ENCODE data around the gene TMEM231.
"Not testable (repeated sequence)": the region's sequence is repeated elsewhere in the genome, so short reads cannot be mapped to it uniquely, and the experiment has no call there.

The TMEM231 gene

DNA sequence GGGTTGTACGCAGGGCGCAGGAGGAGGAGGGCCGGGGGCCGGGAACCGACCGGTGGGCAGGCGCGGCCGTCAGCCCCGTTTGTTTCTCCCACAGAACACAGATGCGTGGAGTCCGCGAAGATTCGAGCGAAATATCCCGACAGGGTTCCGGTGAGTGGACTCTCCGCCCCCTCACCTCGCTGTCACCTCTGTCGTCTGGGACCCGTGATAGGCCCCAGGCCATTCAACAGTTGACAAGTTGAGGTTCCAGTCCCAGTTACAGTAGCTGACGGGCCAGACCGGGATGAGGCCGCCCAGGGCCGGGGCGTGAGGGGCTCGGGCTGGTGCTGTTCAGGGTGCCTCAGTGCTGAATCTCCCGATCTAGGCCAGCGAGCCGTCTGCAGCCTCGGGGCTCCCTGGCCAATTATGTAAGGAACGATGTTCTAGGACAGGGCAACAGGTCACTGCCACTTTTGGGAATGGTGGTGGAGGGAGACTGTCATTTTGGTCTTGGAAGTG is 10.8 kb upstream of the TMEM231 start:
- no peak for DNase-seq (ENCODE audit: low read depth in 2 of 2)

DNA sequence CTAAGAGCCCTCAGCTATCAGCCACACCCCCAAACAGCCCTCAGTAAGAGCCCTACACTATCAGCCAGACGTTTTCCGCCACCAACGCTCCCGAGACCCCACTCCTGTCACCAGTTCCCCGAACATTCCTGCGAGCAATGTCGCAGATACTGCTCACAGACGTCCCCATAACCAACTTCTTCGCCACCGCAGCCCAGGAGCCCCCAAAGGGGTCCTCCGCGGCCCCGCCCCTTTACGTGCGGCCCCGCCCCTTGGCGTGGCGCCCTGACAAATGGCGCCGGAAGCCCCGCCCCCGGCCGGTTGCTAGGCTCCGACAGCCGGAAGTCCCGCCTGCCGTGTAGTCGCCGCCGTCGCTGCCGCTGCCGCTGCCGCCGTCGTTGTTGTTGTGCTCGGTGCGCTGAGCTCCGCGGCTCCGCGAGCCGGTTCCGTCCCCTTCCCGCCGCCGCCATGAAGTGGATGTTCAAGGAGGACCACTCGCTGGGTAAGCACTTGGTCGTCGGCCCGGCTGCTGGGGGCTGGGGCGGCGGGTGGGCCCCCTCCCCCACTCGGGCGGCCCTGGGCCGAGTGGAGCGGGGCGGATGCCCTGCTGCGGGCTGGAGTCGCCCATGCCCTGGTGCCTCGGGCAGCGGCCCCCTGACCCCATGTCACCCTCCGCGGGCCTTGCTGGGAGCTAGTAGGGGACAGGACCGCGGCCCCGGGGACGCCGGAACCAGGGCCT is 10.1 kb upstream of the TMEM231 start, which contains the start of gene GABARAPL2:
Gene GABARAPL2 (plus strand): TSS at position 340 of the 718 bp plus-strand sequence. CDS start 108 bp downstream, at position 448.
- peak; percentile 87 to 89 for DNase-seq (ENCODE audit: low read depth in 2 of 2)

DNA sequence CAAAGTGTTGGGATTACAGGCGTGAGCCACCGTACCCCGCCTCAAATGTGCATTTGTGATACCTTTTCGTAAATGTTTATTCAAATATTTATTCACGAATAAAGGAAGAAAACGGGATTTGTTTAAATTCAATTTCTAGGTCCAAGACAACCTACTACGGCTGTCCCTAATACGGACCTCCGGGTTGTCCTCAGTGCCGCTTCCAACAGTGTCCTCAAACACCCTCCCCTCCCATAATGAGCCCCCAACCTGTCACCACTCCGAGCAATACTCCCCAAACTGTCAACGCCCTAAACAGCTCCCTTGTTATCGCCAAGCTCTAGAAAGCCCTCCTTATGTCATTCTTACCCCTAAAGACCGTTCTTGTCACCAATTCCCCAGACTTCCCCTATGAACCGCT is 9.6 kb upstream of the TMEM231 start:
- DNase-seq (ENCODE audit: low read depth in 2 of 2): no peak

DNA sequence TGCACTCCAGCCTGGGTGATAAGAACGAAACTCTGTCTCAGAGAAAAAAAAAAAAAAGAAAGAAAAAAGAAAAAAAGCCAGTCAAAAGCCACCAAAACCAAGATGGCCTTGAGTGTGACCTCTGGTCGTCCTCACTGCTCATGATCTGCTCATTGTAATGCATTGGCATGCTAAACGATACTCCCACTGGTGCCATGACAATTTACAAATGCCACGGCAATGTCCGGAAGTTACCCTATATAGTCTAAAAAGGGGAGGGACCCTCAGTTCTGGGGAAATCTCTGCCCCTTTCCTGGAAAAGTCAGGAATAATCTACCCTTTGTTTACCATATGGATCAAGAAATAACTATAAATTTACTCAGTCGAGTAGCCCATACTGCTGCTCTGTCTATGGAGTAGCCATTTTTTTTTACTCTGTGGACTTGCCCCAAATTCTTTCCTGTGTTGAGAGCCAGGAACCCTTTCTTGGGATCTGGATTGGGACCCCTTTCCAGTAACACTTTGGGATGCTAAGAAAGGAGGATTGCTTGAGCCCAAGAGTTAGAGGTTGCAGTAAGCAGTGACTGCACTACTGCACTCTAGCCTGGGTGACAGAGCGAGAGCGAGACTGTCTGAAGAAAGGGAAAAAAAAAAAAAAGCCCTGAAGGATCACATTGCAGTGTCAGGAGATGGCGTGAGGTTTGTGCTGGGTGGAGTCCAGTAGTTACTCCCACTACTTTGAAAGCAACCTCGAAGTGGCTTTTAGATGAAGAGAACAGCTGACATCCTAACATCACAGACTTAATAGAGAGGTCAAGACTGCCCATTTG is 3.7 kb upstream of the TMEM231 start:
- no peak for DNase-seq (ENCODE audit: low read depth in 2 of 2)

DNA sequence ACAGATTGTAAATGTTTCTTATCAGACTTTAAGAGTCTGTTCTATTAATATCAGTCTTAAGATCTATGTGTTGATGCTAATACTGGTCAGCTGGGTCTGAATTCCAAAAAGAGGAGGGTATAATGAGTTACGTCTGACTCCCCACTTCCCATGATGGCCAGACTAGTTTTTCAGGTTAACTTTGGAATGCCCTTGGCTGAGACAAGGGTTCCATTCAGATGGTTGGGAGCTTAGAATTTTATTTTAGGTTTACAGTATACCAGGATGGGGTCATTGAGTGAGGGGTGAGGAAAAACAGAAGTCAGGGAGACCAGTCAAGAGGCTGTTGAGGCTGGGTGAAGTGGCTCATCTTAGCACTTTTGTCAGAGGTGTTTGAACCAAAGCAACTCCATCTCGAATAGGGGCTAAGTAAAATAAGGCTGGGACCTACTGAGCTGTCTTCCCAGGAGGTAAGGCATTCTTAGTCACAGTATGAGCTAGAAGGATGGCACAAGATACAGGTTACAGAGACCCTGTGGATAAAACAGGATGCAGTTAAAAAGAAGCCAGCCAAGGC is 2.9 kb upstream of the TMEM231 start:
- no peak for DNase-seq (ENCODE audit: low read depth in 2 of 2)

DNA sequence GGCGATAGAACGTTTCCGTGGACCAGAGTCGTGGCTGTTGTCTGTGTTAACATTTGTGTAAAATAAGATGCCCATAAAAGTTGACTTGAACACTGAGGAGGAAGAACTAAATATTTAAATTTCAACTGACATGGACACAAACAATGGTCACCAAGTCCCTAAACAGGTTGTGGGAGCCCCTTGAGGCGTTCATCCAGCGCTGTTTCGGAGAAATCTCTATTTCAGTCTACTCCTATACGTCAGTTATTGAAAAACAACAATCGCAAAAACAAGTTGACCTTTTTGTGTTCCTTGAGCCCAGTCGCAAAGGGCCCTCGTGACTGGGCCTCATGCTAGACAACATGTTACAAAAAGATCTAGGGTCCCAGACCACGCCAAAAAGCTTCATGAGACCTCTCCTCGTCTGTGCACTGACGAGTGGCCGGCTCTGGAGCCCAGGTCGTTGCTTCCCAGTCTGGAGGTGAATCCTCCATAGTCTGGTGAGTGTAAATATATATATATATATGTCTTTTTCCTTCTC is 439 bp upstream of the TMEM231 start:
- DNase-seq (ENCODE audit: low read depth in 2 of 2): no peak

DNA sequence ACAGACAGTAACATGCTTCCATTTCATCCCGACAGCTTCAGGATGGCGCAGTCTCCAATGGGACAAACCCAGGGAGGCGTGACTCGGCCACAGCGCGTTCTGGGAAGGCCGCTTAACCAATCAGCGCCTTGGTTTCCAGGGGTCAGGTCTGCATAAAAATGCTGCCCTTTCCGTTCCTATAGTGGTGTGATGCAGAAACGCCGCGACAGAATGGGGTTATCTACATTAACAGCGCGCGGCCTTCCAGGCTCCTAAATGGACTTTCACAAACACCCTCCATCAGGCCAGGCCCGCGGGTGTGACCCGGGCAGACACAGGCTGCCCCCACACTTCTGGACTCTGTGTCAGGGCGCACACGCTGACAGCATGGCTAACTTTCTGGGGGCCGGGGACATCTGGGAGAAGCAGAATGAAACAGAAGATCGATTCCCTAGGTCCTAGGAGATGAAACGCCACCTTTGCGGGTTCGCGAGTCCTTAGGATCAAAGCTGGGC is 792 bp downstream of the TMEM231 start:
- no peak for DNase-seq (ENCODE audit: low read depth in 2 of 2)

DNA sequence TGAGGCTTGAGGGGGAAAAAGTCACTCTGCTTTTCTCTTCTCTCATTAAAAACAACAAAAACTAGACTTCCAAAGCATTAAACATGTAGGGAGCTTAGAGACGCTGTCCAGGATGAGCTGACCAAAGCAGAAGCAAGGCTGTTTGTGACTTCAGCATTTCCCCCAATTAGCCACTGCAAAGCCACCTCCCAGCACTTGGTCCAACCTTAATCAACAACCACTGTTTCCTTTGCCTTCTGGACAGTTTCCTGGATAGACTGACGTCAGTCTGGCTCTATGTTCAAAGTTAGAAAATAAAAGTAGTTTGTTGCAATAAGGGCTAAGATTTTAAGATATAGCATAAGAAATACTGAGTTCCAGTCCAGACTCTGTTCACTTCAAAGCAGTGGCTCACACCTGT is 3.1 kb downstream of the TMEM231 start:
- no peak for DNase-seq (ENCODE audit: low read depth in 2 of 2)

DNA sequence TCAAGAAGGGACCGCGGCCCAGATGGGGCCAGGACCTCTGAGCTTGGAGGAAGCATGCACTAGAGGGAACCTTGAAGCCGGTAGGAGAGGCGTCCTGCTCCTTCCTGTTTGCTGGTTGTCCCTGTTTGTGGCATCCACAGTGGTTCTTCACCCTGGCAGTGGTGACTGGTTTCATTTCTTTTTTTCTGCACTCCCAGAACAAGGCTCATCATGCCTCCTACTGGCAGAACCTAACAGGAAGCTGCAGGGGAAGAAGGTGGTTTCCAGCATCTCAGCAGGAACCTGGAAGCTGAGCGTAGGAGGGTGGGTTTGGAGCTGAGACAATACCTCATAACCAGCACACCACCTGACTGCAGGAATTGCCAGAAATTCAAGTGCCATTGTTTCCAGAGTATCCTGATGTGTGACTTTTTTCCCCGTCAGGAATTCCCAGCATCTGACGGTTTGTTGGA is 5.8 kb downstream of the TMEM231 start:
- no peak for DNase-seq (ENCODE audit: low read depth in 2 of 2)

DNA sequence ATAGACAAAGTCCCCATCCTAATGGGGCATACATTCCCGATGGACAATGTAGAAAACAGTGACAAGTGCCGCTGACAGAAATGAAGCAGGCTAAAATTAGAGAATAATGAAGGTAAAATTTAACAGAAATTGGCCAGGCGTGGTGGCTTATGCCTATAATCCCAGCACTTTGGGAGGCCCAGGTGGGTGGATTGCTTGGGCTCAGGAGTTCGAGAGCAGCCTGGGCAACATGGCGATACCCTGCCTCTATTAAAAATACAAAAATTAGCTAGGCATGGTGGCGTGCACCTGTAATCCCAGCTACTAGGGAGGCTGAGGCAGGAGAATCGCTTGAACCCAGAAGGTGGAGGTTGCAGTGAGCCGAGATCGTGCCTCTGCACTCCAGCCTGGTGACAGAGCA is 7.6 kb downstream of the TMEM231 start:
- not testable (repeated sequence) for DNase-seq (ENCODE audit: low read depth in 2 of 2)

DNA sequence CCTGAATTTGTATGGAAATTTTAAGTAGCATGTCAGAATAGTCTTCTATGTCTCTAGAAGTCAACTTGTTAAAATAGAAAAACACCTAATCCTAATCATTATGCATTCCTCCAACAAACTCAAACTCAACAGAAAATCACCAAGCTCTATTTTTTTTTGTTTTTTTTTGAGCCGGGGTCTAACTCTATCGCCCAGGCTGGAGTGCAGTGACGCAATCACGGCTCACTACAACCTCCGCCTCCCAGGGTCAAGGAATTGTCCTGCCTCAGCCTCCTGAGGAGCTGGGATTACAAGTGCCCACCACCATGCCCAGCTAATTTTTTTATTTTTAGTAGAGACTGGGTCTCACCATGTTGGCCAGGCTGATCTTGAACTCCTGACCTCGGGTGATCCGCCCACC is 9.8 kb downstream of the TMEM231 start:
- DNase-seq (ENCODE audit: low read depth in 2 of 2): no peak

DNA sequence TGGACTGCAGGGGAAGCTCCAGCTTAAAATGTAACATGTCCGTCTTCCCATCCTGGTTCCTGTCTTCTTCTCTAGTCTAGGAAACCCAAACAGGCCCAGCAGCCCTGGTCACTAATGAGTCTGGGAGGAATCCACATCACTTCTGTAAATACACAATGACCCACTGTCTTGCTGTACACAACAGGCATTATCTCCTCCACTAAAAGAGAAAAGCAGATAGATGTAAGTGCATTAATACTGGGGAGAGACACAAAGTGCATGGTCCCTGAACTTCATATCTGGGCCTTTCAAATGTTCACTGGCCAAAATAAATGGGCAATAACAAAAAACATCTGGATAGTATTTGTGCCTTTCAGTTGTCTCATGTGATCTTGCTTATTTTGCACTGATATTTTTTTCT is 10.2 kb downstream of the TMEM231 start:
- not testable (repeated sequence) for DNase-seq (ENCODE audit: low read depth in 2 of 2)

DNA sequence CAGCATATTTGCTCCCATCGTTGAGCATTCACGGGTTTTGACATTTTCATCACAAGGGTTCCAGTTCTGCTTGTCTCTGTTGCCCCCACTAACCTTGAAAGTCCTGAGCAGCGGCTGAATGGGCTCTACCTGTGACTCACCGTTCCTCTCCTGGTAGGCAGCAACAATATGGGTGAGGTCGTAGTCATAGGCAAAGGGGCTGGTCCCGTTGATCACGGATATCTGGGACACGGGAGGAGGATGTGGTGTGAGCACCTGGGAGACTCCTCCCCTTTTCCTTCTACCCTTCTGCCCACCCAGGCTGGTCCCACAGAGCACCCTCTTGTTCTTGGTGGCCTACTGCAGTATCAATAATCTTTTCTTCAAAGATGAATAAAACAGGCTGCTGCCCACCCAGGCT is 13.6 kb downstream of the TMEM231 start:
- DNase-seq (ENCODE audit: low read depth in 2 of 2): not testable (repeated sequence)

DNA sequence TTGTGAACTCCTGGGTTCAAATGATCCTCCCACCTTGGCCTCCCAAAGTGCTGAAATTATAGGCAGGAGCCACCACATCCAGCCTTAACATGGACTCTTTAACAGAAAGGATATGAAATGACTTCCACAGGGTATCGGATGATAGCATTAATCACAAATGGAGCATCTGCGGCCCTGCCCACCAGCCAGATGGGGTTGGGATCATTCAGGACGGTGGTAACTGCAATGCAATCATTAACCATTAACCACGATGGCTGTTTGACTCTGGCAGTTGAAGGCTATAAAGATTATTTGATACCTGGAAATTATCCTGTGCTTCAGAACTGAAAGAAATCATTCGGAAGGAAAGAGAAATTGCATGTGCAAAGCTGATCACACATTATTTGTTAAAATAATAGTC is 14.8 kb downstream of the TMEM231 start:
- DNase-seq (ENCODE audit: low read depth in 2 of 2): no peak

DNA sequence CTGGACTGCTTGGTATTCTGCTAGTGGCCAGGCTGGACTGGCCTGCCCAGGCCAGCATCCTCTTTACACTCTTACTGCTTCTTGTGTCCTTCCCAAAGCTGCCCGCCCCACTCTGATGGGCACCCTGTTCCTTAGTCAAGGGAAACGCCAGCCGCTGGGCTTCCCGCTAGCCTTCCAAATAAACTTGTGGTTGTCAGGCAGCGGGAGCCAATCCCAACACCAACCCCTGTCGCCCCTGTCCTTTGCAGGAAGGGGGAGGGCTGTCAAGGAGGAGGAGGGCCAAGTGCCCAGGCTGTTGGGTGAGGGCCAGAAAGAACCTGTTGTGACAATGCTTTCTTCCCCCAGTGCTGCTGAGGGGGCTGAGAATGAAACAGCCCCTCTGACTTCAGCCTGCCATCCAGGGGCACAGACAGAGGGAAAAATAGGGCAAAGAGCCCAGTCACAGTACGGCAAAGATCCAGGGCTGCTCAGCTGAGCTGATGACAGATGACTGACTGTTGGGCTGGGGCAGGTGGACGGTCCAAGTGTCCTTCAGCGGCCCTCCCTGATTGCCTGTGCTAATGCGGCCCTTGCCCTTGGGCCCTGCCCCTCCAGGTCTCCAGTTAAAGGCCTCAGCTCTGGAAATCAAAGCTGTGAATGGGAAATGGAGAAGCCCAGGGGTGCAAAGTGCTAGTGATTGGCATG is 17.0 kb downstream of the TMEM231 start:
- not testable (repeated sequence) for DNase-seq (ENCODE audit: low read depth in 2 of 2)

DNA sequence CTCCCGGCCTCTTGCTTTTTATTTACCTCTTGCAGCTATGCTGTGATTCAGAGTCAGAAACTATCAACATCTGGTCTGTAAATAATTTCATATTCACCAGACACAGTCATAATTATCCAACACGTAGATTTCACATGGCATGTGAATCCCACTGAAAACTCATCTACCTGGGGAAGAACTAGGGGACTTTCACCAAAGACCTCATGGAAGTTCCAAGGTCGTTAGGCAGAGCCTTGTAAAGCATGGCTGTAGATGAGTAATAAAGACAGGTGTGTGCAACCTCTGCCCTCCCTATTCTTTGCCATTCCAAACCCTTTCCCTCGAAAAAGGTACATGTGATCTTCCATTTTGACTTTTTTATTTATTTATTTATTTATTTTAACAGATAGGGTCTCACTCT is 18.3 kb downstream of the TMEM231 start:
- no peak for DNase-seq (ENCODE audit: low read depth in 2 of 2)

DNA sequence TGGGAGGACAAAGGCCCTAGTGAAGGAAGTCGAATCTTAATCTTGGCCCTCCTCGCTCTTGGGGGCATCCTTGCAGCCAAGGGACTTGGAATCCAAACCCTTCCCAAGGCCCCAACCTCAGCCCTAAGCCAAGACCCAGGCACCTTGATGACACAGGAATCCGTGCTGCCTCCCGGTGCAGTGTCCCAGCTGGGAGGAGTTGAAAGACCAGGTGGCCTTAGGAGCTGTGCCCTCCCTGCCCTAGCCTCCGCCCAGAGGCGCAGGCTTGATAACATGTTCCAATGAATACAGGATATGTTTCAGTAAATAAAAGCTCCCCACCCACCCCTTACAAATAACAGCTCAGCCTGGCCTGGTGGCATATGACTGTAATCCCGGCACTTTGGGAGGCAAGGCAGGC is 20.2 kb downstream of the TMEM231 start, which contains the start of gene CHST5:
Gene CHST5 (minus strand): TSS at position 208 of the 400 bp plus-strand sequence. CDS start 5,724 bp downstream, outside the sequence.
- no peak for DNase-seq (ENCODE audit: low read depth in 2 of 2)

DNA sequence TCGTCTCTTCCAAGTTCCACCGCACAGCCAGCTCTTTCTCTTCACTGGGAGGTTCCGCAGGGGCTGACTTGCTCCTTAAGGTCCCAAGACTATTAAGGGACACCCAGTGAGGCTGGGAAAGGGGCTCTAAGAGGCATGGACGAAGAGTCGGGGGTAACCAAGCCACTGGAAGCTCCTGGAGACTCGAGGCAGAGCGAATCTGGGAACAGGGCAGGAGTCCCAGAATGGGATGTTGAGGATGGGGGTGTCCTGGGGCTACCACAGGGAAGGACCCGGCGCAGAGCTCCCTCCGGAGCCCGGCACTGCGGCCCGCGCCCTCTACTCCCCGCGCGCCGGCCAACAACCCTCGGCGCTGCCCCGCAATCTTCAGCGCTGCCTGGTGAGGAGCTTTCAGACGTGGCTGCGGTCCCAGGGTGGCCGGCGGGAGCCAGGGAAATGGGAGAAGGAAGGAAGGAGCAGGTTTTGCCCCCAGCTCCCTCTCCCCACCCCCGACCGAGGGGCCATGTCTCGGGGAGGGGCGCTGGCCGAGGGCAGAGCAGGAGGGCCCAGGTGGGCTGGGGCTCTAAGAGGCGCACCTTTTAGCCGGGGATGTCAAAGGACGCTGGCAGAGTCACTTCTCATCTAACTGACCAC is 20.7 kb downstream of the TMEM231 start:
- no peak for DNase-seq (ENCODE audit: low read depth in 2 of 2)

DNA sequence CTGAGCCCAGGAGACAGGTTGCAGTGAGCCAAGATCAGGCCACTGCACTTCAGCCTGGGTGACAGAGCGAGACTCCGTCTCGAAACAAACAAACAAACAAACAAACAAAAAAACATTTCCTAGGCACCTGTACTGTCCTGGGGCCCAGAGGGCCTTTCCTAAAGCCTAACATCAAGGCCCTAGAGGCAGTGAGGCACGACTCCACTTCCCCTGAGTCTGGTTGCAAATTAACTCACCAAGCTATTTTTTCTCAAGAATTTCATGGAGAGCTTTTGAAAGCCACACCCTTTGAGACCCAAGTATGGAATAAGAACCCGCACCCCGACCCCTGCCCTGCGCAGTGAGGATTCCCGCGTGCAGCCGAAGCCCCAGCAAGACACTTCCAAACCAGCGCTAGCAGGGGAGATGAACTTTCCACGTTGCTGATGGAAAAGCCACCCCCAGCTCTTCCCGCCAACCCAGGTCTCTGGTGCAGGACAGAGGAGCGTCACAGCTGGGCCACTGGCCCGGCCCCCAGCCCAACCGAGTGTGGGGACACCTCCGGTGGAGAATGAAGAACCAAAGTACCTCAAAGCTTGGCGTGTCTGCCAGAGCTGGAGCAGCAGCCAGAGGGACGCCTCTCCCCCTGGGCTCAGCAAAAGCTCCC is 21.4 kb downstream of the TMEM231 start:
- no peak for DNase-seq (ENCODE audit: low read depth in 2 of 2)

DNA sequence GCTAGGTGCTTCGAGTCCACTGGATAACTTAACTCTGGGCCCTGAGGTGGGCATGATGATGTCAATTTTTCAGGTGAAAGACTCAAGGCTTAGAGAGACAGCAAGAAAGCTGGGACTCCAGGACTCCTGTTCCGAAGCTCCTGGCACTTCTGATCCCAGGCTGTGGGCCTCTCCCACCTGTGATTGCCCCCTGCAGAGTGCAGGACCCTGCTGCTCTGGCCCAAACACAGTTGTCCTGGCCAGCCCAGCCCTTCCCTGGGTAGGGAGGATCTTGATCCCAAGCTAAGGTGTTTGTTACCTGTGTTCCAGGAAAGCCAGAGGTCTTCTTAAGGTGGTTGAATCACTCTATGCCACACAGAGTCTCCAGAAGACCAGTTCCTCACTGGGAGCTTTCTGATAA is 23.3 kb downstream of the TMEM231 start:
- no peak for DNase-seq (ENCODE audit: low read depth in 2 of 2)

Data from stimulated activated CD8-positive, alpha-beta memory T cell treated with anti-CD3 and anti-CD28 coated beads, Interleukin-2, amount 100 ng/mL, for 48 hours (primary cell).